Breast epithelium (tissue), 4 donors: ENCODE measurements around the gene ITGA6. TPM values are rescaled to one million over a fixed set of nuclear protein-coding genes. Genes with fewer than 3 reads are reported as not detected.

Experiments
- DNase-seq, 2 donors: peaks; one replicate each; pipeline ENCODE4 v3.0.0-alpha.2; 2019; ENCODE audit warnings: low spot score in 2 of 2
- H3K27ac ChIP-seq, 2 donors: fragments of 200-600 bp; sonication (generic) in 1 of 2; one replicate each; pipeline ENCODE4 v1.5.1; 2016 to 2019; ENCODE audit warnings: mild to moderate bottlenecking in 1 of 2
- H3K27me3 ChIP-seq, 2 donors: fragments of 200-600 bp; sonication (generic) in 1 of 2; one replicate each; pipeline versions ENCODE4 v1.5.1 to v1.6.0; 2017 to 2019; ENCODE audit warnings: control low read depth in 1 of 2, mild to moderate bottlenecking in 1 of 2
- H3K36me3 ChIP-seq: fragments of 200-600 bp; one replicate; pipeline ENCODE4 v1.5.1; 2019
- H3K4me1 ChIP-seq, 2 donors: fragments of 200-600 bp; sonication (generic); one replicate each; pipeline ENCODE4 v1.5.1; 2016 to 2019; ENCODE audit warnings: control low read depth in 1 of 2
- H3K4me3 ChIP-seq, 3 donors: fragments of 200-600 bp; sonication (generic); 1 replicate in 2 of 3; 2 replicates in 1 of 3; pipeline ENCODE4 v1.5.1; 2016 to 2019; ENCODE audit warnings: mild to moderate bottlenecking in 3 of 3, moderate library complexity in 2 of 3
- H3K9me3 ChIP-seq, 2 donors: fragments of 200-600 bp; sonication (generic) in 1 of 2; one replicate each; pipeline ENCODE4 v1.5.1; 2016 to 2019; ENCODE audit warnings: control low read depth in 1 of 2
- POLR2A ChIP-seq: fragments of 450-650 bp; IDR thresholded peaks from one replicate; pipeline ENCODE4 v1.6.1; 2016; ENCODE audit warnings: antibody characterized with exemption, mild to moderate bottlenecking, moderate library complexity
- POLR2AphosphoS5 ChIP-seq, 3 donors: sonication (generic); formaldehyde crosslinking; IDR thresholded peaks; one replicate each; pipeline ENCODE4 v1.6.1; 2017; ENCODE audit warnings: antibody characterized with exemption in 3 of 3
- intact Hi-C: fragments of 100-400 bp; cut with DNase I; formaldehyde crosslinking; loops from one replicate; pipeline ENCODE4 v1.15.1; 2023; ENCODE audit warnings: low total_unique reads
- total RNA-seq, 3 donors: library from RNA; depleted of rRNA; stranded (reverse); fragments of >200 nt; gene quantifications; one replicate each; pipeline ENCODE4 v1.1.0, GENCODE V29; 2016
- TF ChIP-seq, protein P1 (sequence below), 3 donors: fragments of 450-650 bp; IDR thresholded peaks; one replicate each; pipeline ENCODE4 v1.5.1; 2016 to 2017; ENCODE audit warnings: antibody characterized with exemption in 3 of 3, mild to moderate bottlenecking in 3 of 3, moderate library complexity in 3 of 3

Gene ITGA6
- total RNA-seq, 3 donors from 2014 or later, result 45.9 to 99.5 (median 93.1) TPM

DNA sequence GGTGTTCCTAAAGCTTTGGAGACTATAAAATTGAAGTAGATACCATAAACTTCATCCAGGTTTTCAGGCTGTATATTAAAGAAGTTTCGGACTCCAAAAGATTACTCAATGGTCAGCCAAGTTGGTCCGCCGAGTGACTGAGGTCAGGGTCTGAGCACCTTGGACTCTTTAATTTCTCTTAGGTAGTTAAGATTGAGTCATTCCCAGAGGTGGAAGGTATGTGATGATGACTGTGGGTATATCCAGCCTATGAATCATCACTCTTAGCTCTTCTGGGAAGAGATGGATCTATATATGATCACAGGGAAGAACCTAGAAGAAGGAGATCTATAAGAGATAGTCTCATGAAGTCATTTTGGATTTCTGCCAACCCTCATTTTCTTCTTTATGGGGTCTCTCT lies 3.3 kb downstream of the ITGA6 start:
- intact Hi-C loops, result no loop called here
- Histone ChIP-seq H3K27ac (peak overlapping the region; percentile 68 to 89), H3K4me1 (no peaks in the 10 kb centered on the region), H3K4me3 (peak overlapping the region; percentile 62 to 81 (median 77)), H3K36me3 (no peaks in the 10 kb centered on the region), H3K9me3 (no peaks in the 10 kb centered on the region), H3K27me3 (no peaks in the 10 kb centered on the region)
- DNase-seq, result no peak
- TF ChIP-seq POLR2A (no peak), POLR2AphosphoS5 (IDR thresholded peaks at IDR 0.05) (no peak)
- TF ChIP-seq, protein P1, sequence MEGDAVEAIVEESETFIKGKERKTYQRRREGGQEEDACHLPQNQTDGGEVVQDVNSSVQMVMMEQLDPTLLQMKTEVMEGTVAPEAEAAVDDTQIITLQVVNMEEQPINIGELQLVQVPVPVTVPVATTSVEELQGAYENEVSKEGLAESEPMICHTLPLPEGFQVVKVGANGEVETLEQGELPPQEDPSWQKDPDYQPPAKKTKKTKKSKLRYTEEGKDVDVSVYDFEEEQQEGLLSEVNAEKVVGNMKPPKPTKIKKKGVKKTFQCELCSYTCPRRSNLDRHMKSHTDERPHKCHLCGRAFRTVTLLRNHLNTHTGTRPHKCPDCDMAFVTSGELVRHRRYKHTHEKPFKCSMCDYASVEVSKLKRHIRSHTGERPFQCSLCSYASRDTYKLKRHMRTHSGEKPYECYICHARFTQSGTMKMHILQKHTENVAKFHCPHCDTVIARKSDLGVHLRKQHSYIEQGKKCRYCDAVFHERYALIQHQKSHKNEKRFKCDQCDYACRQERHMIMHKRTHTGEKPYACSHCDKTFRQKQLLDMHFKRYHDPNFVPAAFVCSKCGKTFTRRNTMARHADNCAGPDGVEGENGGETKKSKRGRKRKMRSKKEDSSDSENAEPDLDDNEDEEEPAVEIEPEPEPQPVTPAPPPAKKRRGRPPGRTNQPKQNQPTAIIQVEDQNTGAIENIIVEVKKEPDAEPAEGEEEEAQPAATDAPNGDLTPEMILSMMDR (IDR thresholded peaks at IDR 0.05), result no peak

DNA sequence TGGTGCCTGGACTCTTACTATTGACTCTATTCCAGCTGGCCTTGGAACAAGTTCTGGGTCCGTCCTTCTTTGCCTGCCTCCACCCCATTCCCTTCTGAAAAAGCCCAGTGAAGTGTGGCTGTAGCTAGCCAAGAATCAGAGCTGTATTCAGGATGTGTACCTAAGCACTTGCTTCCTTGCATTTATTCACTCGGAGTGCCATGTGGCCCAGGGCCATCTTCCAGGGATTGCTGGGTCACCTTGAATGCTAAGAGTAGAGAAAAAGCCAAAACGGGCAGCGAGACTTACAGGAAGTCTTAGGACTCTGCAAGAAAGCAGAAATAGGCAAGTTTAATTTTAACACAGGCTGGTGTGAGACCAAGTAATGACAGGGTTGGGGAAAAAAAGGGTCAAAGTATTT lies 4.1 kb downstream of the ITGA6 start:
- DNase-seq, result peak in 1 of 2 donors; percentile 44
- H3K27ac ChIP-seq, result peak overlapping the region; percentile 68 to 89
- peak overlapping the region in 1 of 3 donors; percentile 77 for H3K4me3 ChIP-seq

DNA sequence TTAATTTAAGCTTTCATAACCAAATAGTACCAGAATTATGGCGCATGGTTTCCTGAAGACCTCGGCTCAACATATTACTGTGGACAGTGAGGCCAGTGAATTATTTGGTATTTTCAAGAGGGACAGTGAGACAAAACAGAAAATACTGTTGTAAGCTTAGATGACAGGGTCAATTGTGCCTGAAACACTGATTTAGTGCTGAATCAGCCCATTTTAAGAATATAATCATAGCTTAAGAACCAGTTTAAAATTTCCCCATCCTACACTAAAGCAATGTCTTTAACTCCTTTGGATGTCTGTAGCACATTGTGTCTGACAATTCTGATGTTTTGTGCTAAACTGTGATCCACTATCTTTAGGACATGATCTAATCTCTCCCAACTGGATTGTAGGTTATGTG lies 4.6 kb downstream of the ITGA6 start:
- Histone ChIP-seq H3K9me3 (no peaks in the 10 kb centered on the region), H3K36me3 (no peaks in the 10 kb centered on the region), H3K4me3 (no peak overlapping the region), H3K27ac (peak overlapping the region in 1 of 2 donors; percentile 68), H3K27me3 (no peaks in the 10 kb centered on the region), H3K4me1 (no peaks in the 10 kb centered on the region)
- intact Hi-C loops, result no loop called here
- TF ChIP-seq, protein P1 (IDR thresholded peaks at IDR 0.05), result no peak
- no peak for TF ChIP-seq POLR2AphosphoS5 (IDR thresholded peaks at IDR 0.05)
- no peak for TF ChIP-seq POLR2A
- DNase-seq, result no peak

More for the DNA sequence above, 4.1 kb downstream of the ITGA6 start:
- H3K36me3 ChIP-seq, result no peaks in the 10 kb centered on the region
- no peak for TF ChIP-seq POLR2A
- no peak for TF ChIP-seq POLR2AphosphoS5 (IDR thresholded peaks at IDR 0.05)
- TF ChIP-seq, protein P1 (IDR thresholded peaks at IDR 0.05), result no peak
- H3K27me3 ChIP-seq, result no peaks in the 10 kb centered on the region
- intact Hi-C loops, result no loop called here
- no peaks in the 10 kb centered on the region for H3K9me3 ChIP-seq
- no peaks in the 10 kb centered on the region for H3K4me1 ChIP-seq

DNA sequence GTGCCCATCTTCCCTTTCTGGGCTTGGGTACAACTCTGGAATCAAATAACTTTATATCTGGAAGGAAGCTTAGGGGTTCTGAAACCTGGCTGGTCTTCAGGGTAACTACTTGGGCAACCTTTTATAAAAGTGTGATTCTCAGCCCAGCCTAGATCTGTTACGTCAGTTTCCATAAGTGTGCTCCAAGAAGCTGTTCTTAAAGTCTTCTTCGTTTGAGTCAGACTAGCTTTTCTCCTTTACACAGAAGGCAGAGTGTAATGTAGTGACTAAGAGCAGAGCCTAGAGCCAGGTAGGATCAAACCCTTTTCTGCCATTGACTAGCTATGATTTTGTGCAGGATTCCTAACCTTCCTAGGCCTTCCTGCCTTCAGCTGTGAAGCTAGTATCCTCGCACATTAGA lies 5.8 kb downstream of the ITGA6 start:
- Histone ChIP-seq H3K36me3 (no peaks in the 10 kb centered on the region), H3K27ac (peak overlapping the region in 1 of 2 donors; percentile 68), H3K4me1 (no peaks in the 10 kb centered on the region), H3K4me3 (peak overlapping the region in 1 of 3 donors; percentile 6), H3K27me3 (no peaks in the 10 kb centered on the region), H3K9me3 (no peaks in the 10 kb centered on the region)
- TF ChIP-seq POLR2A (no peak), POLR2AphosphoS5 (IDR thresholded peaks at IDR 0.05) (no peak)
- TF ChIP-seq, protein P1 (IDR thresholded peaks at IDR 0.05), result no peak
- no peak for DNase-seq
- intact Hi-C loops, result no loop called here

DNA sequence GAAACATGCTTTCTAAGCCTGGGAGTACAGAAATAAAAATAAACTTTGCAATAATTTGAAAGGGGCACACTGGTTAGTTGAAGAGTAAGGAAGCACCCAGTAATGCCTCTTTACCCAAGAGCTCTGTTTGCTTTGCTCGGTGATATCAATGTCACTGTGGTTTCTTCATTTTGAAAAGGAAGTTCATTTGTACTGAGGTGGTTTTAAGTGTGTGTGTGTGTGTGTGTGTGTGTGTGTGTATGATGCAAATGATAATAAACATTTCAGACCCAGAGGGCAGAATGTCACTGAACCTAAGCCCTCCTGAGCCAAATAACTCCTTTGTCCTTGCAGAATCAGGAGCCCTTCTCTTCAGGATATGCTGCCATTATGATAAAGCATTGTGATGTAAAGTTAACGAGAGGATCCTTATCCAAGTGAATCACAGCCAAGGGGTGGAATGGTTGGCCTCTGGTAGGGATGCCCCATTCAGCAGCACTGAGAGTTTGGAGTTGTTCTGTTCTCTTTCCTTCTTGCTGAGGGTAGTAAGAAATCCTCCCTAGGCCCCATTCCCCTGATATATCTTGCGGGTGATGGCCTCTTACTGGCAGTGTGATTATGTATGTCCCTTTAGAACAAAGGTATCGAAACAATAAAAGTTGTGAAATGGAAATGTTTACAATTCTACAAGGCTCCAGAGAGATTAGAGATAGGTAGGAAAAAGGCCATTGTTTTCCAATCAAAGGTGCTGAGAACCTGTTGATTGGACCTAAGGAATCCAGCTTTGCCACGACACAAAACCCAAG lies 7.6 kb downstream of the ITGA6 start:
- H3K27me3 ChIP-seq, result no peaks in the 10 kb centered on the region
- H3K4me1 ChIP-seq, result no peaks in the 10 kb centered on the region
- no peak for DNase-seq
- intact Hi-C loops, result no loop called here
- no peaks in the 10 kb centered on the region for H3K36me3 ChIP-seq
- TF ChIP-seq POLR2AphosphoS5 (IDR thresholded peaks at IDR 0.05), result no peak
- TF ChIP-seq, protein P1 (IDR thresholded peaks at IDR 0.05), result no peak
- no peak for TF ChIP-seq POLR2A
- H3K4me3 ChIP-seq, result no peak overlapping the region
- peak overlapping the region; percentile 18 to 36 for H3K27ac ChIP-seq
- no peaks in the 10 kb centered on the region for H3K9me3 ChIP-seq
